Stimulated activated CD4-positive, alpha-beta T cell treated with anti-CD3 and anti-CD28 coated beads, Interleukin-4, amount 100 ng/mL, for 4 hours (primary cell): ENCODE results near the gene PTPRS.

Experiments
- DNase-seq, 2 experiments: peaks; one replicate each; pipeline ENCODE4 v3.0.0-alpha.2; 2020

PTPRS gene

DNA sequence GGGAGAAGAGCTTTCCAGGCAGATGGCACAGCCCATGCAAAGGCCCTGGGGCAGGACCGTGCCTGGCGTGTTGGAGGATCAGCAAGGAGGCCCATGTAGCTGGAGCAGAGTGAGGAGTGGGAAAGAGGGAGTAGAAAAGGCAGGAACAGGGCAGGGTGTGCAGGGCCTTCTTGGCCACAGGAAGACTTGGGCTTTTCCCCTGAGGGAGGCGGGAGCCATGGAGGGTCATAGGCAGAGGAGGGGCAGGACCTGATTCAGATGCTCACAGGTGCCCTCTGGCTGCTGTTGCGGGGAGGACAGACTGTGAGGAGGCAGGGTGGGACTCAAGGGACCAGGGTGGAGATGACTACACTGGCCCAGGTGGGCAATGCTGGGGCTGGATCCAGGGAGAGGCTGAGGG lies 13.8 kb upstream of the PTPRS start:
- DNase-seq, result no peak

DNA sequence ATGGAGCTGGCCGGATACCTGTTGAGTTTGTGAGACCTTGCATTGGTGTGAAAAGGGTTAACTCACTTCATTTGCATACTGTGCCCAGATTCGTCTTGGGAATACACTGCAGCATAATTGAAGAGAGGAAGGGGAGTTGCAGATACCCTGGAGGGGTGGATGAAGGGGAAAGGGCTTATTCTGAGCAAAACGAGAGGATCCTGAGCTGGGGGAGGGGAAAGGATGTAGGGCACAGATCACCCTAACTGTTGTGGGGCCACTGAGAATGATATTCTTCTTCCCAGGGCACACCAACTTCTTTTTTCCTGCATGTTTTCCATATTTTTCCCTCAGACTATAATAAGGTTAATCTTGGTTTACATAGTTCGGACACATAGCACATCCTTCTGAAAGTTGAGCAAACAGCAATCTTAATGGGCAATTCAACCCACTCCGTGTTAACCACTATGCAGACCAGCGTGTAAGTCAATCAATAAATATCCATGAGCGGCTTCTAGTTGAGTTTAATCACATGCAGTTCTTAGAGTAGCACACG lies 11.7 kb upstream of the PTPRS start:
- DNase-seq, result no peak

DNA sequence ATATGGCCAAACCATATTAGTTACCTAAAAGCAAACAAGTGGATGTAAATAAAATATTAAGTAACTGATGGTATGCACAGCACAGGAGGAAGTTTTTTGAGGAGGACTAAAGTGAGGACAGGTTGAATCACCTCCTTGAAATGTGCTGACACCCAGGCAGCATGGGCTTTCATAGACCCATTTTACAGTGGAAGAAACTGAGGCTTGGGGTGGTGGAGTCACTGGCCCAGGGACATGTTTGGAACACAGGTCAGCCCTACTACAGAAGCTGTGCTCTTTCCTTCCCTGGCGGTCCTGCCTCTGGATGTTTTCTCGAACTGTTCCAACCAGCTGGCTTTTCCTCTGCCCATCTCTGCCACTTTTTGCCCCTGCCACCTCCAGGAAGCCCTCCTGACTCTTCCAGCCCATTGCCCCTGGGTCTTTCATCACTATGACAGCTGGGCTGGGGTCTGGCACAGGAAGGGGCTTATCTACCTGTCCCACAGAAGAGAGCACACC lies 11.2 kb upstream of the PTPRS start:
- DNase-seq, result no peak

DNA sequence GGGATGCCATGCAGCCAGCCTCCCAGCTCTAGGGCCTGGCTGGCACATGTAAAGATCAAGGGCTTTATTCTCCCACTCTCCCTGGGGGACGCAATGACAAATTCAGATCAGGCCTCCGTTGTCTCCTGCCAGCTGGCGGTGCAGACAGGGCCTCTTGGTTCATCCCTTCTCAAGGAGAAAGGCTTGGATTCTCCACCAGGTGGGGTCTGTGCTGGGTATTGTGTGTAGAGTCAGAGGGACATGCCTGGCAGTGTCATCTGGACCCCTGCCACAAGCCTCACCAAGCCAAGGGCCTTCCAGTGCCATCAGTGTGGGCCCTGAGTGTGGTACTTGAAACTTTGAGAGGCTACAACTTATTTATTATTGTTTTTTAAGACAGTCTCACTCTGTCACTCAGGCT lies 8.4 kb upstream of the PTPRS start:
- DNase-seq, result no peak

DNA sequence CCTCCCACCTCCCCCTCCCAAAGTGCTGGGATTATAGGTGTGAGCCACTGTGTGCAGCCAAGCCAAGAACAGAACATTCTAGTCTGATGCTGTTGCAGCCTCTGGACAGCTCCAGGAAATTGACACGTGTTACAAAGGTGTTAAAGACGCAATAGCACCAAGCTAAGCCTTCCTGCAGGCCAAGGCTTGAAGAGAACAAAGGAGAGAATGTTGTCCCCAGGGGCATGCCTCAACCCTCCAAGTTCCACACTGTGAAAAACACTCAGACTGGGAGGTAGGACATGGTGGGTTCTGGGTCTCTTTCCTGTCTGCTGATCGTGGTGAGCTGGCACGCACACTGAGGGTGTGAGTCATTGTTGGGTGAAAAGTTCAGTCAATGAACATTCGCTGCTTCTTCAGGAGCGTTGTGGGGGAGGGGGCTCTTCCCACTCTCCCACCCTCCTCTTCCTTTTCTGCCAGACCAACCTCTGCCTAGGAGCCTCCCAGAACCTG lies 5.3 kb upstream of the PTPRS start:
- DNase-seq, result no peak

DNA sequence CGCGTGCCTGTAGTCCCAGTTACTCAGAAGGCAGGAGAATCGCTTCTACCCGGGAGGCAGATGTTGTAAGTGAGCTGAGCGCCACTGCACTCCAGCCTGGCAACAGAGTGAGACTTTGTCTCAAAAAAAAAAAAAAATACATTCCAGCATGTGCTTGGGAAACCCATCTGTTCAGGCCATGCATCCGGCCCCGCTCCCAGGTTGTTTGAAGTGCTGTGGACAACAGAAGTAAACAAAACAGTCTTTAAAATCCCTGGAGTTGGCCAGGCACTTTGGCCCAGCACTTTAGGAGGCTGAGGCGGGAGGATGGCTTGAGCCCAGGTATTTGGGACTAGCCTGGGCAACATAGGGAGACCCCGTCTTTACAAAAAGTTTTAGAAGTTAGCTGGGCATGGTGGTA lies 3.2 kb upstream of the PTPRS start:
- no peak for DNase-seq

DNA sequence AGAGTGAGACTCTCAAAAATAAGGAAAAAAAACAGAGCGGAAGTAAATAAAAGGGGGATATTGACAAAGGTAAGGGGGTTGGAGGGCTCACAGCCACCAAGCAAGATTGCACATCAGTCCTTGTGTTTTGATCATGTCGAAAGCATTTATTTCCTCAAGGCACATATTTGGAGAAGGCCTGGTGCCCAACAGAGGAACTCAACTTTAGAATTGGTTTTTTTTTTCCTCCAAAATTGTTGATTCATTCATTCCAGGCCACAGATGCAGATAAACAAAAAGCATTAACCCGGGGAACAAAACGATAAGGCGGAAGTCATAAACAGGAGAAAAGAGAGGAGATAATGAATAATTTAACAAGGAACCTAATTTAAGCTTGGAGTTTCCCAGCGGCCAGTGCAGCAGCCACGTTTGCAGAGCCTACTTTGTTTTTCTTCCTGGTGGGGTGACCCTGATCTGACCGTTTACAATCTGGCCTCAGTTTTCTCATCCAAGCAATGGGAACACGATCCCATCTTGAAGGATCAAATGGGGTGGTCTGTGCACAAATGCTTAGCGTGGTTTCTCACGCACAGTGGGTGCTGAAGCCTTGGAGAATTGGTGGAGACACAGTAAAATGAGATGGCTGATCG lies 2.1 kb upstream of the PTPRS start:
- DNase-seq, result no peak

DNA sequence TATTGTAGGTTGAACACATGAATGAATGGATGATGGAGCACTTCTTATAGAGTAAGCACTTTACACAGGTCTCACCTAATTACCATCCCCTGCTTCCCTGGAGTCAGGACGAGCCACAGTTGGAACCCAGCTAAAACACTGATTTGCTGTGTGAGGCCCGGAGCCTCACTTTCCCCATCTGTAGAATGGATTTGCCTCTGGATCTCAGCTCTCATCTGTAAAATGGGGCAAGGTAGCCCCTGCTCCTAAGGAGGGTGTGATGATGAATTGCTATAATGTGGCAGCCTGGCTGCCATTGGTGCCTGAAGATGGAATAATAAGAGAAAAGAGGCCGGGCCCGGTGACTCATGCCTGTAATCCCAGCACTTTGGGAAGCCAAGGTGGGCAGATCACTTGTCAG lies 1.4 kb upstream of the PTPRS start:
- DNase-seq, result no peak

DNA sequence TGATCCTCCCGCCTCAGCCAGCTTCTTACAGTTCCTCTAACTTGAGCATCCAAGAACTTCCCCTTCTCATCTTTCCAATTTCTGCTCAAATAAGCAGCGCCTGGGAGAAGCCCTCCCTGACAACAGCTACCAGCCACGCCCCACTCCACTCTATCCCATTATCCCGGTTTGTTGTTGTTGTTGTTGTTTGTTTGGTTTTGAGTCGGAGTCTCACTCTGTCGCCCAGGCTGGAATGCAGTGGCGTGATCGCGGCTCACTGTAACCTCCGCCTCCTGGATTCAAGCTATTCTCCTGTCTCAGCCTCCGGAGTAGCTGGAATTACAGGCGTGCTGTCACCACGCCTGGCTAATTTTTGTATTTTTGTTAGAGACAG lies 822 bp upstream of the PTPRS start:
- DNase-seq, result no peak

DNA sequence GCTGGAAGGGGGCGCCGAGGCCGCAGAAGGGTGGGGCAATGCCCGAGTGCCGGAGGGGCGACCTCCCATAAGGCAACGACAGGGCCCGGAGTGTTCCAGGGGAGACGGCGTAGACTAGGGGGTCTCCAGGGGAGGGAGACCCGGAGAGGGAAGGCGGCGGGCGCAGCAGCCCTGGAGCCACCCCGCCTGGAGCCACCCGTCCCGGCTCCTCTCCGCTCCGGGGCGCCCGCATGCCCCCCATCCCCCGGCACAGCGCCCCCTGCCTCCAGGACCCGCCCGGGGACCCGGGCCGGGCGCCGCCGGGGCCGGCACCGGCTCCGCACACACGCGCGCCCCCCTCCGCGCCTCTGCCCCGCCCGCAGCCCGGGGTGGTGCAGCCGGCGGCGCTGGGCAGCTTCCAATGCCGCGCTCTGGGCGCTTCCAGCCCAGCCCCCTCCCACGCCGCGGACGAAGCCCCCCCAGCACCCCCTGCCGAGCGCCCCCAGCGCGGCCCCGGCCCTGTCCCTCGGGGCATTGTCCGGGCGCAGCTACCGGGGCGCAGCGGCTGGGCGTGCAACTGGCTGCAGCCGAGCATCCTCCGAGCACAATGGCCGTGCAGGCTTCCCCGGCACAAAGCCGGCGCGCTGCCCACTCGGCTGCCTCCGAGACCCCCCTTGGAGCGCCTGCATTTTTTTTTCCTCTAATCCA lies 519 bp downstream of the PTPRS start:
- no peak for DNase-seq

DNA sequence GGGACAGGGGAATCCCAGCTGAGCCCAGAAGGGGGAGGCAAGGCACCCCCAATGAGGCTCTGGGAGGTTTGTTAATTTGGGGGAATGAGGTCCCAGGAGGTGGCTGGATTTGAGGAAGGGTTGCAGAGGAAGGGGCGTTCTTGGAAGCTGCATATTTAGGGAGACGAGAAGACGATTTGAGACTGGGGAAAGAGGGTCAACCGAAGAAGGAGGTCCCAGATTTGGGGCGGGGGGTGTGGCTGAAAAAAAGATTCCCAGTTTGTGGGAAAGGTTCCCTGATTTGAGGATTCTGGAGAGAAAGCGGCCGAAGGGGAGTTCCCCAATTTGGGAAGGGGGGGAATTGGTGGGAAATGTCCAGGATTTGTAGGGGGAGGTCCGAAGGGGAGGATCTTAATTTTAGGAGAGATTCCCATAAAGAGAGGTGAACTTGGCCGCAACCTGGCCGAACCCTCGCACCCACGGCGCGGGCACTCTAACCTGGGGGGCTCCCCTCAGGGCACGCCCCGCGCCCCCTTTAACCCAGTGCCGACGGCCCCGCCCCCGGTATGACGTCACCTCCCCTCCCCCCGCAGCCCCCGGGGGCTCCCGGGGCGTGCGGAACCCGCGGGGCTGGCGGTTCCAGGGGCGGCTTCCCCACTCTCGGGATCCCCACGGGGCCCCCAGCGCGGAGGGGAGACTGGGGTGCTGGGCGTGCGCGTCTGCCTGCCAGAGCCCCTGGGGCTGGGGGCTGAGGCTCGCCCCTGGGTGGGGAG lies 1.2 kb downstream of the PTPRS start:
- DNase-seq, result no peak

DNA sequence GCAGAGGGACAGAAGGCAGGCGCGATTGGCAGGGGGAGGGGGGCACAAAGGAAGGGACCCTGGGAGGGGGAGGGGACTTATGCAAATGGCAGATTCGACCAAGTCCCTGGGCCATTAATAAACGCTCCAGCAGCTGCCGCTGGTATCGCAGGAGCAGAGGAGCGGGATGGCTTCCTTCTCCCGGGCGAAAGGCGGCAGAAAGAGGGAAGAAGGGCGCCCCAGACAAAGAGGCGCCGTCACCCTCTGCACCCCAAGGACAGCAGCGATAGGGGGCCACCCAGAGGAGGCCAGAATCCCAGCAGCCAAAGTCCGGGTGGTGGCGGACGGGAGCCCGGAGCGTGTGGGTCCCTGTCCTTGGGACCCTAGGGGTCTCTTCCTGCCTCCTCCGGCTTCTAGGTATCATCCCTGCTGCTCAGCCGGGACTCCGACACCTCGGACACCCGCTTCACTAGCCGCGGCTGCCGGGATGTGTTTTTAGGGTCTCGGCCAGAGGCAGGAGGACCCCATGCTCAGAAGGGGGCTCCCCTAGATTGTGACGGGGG lies 1.9 kb downstream of the PTPRS start:
- no peak for DNase-seq

DNA sequence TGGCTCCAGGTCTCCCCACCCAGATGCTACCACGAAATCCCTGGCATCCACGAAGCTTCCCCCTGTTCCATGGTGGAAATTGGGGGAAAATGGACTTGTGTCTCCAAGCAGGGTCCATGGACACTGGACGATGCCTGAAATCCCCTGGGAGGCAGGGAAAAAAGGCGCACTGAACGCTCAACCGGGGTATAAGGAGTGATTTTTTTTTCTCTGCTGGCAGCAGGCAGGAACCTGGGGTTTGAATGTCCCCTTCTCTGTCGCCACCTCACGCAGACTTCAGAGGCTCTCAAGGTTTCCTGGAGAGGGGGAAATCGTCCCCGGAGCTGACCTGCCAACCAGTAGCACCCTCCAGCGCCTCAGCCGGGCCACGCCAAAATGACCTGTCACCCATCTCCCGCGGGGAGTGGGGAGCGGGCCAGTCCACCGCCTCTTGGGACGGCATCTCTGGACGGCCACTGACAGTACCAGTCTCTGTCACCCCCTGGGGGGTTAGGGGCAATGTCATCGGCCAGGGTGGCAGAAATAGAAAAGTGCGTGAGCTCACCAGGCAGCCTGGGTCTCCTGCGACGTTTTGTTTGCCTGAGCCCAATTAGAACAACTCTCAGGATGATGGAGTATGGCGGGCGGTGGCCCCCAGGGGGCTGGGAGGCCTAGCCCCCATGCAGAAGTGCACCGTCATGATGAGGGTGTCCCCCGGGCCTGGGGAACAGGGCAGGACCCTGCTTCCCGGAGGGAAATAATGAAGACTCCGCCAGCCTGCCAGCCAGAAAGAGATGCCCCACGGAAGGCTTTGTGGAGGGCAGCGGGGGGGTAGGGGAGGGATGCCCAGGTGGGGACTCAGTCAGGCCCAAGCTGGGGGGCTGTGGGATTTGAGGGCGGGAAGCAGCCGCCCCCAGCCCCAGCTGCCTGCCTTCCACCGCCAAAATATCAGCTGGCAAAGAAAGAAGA lies 2.6 kb downstream of the PTPRS start:
- no peak for DNase-seq

DNA sequence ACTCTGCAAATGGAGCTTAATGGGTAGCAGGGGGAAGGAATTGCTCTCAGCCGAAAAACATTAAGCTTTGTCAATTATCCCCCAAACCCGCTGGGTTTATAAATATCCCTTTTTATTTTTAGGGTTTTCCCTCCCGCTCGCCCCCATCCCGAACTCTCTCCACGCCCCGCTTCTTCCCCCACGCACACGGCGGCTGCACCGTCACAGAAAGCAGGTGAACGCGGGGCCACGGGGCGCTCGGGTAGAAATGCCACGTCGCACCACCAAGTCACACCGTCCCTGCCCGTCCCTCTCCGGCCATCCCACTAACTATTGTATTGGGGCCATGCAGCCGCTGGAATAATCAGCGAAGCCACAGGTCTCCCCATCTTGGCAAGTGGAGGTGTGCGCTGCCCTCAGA lies 3.5 kb downstream of the PTPRS start:
- no peak for DNase-seq

DNA sequence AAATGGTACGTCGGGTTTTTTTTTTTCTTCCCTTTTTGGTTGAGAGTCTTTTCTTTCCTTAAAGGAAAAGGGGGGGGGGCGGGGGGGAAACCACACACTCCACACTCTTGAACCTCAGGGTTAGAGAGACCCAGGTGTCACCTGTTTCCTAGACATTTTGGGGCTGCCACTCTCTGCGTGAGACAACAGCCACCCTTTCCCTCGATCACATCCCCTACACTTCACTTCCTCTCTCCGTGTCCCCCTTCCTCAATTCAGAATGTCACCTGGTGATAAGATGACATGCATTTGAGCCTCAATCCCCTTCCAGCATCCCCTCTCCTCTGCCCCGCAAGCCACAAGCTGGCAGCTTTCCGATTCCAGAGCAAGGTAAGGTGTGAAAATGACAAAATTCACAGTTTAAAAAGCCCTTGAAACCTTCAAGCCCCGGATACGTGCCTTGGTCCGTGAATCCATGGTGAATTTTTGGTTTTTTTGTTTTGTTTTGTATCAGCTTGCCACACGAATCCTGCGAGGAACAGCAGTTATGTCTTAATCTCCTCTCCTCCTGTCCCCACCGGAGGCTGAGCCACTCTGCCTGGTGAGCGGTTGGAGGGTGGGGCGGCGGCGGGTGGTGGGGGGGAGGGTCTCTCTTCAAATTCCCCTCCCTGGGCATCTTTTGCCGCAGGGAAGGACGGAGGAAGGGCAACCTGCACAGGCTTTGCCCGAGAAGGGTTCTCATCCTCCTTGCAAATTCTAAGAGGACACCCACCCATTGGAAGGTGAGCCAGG lies 4.2 kb downstream of the PTPRS start:
- DNase-seq, result no peak

DNA sequence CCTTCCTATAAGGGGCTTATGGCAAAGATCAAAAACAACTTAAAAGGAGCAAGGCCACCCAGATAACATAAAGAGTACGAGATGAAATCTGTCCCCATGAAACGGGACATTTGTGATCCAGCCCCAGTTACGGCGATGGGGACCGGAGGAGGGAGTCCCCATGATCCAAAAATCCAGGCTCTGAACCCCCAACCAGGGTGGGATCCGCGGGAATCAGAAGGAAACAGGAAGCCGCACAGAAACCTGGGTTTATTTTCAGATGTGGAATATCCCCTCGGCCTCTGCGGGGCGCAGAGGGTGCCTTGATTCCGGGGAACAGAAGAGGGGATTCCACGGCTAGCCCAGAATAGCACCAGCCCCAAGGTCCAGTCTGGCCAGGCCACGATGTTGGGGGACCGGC lies 5.0 kb downstream of the PTPRS start:
- DNase-seq, result no peak

DNA sequence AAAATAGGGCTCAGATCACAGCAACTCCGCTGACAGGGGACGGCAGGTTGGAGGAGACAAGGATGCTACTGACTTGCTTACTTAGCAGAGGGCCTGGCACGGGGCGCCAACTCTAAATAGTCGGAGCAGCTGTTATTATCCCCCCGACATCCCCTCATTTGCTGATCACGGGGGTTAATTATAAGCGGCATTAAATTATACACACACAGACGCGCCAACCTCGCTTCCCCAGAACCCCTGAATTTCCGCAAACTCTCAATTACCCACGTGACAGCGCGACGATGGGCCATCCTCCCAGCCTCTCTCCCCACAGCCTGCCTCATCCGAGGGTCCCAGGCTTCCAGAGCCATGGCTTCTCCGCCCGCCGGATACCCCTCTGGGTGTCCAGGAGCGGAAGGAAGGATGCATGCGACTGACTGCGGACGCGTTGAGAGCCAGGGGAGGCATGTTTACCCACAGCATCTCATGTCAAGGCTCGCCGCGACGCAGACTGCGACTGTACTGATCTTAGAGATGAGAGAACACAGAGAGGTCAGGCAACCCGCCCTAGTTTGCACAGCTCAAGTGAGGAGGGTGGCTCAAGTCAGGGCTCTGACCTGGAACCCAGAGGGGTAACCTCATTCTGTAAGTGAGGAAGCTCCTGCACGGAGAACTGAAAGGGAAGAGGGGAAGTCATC lies 5.7 kb downstream of the PTPRS start:
- DNase-seq, result no peak

DNA sequence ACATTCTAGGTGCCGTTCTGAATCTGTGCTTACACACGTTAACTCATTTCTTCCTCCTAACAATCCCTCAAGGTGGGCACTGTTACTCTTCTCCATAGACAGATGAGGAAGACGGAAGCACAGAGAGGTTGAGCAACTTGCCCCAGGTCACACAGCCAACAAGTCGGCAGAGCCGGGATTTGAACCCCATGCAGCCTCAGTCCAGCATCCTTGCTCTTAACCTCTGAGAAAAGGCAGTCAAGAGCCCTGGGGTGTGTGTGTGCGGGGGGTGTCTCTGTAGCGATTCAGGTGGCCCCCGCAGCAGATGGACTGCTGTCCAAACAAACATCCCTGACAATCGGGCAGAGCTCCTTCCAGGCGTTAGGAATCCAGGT lies 6.3 kb downstream of the PTPRS start:
- DNase-seq, result no peak

DNA sequence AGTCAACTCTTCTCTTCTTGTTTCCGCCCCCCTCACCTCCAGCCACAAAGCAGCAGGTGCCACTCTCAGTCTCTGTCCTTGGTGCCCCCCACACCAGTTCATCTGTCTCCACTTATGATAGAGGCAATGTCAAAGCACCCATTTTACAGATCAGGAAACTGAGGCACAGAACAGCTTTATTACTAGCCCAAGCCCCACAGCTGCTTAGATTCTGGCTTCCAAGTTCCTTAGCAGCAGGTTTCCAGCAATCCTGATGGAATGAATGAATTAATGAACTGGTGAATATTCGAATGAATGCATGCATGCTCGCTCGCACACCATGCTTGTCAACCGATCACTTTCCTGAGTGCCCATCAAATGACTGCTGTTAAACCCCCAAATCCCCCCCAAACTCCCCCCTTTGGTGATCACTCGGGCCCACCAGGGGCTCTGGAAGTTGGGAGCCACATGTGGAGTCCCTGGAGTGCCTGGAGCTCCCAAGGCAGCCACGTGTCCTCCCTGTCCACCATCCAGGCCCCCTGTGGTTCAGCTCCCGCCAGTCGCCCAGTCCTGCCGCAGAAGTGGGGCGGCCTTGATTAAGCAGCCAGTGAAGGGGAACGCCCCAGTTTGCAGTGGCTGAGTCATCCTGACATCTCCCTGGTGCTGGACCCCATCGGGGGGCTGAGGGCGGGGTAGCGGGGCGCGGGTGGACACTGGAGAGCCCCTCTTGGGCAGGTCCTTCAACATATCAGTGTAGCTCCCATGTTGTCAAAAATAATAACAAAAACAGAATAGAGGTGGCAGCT lies 6.8 kb downstream of the PTPRS start:
- no peak for DNase-seq

DNA sequence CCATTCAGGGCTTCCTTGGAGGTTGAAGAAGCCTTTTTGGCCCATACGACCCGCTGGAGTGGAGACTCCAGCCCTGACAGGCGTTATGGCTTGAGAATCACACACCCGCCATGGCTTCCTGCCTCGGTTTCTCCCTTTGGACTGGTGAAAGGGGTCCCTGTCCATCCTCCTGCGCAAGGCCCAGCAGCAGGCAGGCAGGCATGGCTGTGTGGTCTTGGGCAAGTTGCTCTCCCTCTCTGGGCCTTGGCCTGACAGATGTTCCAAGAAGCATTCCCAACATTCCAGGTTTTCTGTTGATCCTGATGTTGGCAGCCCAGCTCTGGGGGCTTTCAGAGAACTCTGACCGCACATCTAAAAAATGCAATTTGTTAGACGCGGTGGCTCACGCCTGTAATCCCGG lies 8.1 kb downstream of the PTPRS start:
- DNase-seq, result no peak
